Measurements from ENCODE around the gene CCDC157.

CCDC157 gene

DNA sequence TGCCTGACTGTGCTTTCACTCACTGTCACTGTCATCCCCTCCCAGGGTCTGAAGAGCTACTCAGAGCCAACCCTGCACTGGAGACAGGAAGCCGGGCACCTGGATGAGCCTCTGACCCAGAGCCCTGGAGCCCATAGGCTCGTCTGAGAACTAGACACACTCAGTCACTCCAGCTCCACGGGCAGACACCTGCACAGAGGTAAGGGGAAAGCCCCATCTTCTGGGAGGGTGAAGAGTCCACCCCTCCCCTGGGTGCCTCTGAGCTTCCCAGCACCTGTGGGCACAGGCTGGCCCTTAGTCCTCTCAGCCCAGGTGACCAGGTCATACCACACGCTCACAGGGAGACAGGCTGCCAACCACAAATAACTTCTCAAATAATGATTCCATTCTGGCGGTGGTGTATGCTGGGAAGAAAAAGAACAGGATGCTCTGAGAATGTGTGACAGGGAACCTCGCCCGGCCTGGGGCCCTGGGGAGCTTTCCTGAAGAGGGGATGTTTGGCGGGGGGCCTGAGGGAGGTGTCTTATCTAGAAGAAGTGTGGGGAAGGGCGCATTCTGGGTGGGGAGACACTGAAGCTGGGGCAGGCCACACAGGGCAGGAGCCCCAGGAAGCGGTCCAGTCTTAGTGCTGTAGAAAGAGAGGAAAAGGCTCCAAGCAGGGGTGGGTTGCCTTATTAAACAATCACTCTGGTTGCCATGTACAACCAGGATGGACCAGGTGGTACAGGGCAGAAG, 5.3 kb downstream of the CCDC157 start:
- Histone ChIP-seq H3K36me3 (no peaks in the 10 kb centered on the region), H3K9me3 (no peaks in the 10 kb centered on the region), H3K27ac (no peak overlapping the region), H3K27me3 (peaks cover 22% of the 10 kb centered on the region), H3K4me3 (ENCODE audit: low read depth in 1 of 2, low read length in 1 of 2) (no peak overlapping the region), H3K4me1 (ENCODE audit: control insufficient read depth in 1 of 2, insufficient read depth in 1 of 2, low read depth in 1 of 2, low read length in 1 of 2) (peaks cover 3 to 5% of the 10 kb centered on the region in 2 experiments)
- TF ChIP-seq, protein P1, sequence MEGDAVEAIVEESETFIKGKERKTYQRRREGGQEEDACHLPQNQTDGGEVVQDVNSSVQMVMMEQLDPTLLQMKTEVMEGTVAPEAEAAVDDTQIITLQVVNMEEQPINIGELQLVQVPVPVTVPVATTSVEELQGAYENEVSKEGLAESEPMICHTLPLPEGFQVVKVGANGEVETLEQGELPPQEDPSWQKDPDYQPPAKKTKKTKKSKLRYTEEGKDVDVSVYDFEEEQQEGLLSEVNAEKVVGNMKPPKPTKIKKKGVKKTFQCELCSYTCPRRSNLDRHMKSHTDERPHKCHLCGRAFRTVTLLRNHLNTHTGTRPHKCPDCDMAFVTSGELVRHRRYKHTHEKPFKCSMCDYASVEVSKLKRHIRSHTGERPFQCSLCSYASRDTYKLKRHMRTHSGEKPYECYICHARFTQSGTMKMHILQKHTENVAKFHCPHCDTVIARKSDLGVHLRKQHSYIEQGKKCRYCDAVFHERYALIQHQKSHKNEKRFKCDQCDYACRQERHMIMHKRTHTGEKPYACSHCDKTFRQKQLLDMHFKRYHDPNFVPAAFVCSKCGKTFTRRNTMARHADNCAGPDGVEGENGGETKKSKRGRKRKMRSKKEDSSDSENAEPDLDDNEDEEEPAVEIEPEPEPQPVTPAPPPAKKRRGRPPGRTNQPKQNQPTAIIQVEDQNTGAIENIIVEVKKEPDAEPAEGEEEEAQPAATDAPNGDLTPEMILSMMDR (IDR thresholded peaks at IDR 0.05), result no peak

DNA sequence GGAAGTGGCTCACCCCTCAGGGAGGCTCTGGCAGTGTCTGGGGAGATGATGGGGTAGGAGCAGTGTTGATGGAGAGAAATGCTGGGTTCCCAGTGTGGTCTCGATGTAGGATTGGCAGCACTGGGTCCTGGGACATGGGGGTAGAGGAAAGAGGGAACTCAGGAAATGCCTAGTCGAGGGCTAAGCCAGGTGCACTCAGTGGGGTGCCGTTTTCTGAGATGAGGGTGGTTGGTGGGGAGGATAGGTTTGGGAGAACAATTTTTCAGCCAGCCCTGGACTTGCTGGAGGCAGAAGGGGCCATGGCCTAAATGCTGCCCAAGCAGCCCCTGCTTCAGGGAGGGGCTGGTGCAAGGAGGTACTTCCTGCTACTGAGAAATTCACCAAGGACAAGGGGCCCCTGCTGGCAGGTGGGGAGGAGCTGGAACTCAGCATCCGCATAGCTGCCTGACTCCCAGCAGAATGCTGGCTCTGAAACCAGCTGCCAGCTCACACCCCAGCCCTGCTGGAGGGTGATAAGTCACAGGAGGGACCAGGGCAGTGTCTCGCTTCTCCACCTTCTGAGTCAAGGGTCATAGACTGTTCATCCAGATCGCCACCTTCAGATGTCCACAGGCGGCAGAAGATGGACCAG, 6.0 kb downstream of the CCDC157 start:
- H3K4me3 ChIP-seq (ENCODE audit: low read depth in 1 of 2, low read length in 1 of 2), result no peak overlapping the region
- no peaks in the 10 kb centered on the region for H3K36me3 ChIP-seq
- H3K27ac ChIP-seq, result no peak overlapping the region
- peaks cover 16% of the 10 kb centered on the region for H3K27me3 ChIP-seq
- no peaks in the 10 kb centered on the region for H3K9me3 ChIP-seq
- TF ChIP-seq, protein P1 (IDR thresholded peaks at IDR 0.05), result no peak
- H3K4me1 ChIP-seq (ENCODE audit: control insufficient read depth in 1 of 2, insufficient read depth in 1 of 2, low read depth in 1 of 2, low read length in 1 of 2), result no peaks in the 10 kb centered on the region

DNA sequence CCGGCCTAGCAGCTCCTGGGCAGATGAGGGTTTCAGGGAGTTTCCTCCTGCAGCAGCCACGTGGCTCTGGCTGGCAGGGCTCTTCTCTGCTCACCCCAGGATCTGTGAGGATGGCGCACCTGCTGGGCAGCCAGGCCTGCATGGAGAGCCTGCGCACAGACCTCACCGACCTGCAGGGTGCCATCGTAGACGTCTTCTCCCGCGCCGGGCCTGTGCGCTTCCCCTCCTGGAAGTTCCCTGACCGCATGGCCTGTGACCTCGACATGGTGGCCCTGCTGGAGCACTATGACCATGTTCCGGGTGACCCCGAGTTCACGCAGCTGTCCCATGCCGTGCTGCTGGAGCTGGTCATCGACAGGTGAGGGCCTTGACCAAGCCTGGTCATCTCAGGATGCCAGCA, 9.1 kb downstream of the CCDC157 start:
- TF ChIP-seq, protein P1 (IDR thresholded peaks at IDR 0.05), result no peak

DNA sequence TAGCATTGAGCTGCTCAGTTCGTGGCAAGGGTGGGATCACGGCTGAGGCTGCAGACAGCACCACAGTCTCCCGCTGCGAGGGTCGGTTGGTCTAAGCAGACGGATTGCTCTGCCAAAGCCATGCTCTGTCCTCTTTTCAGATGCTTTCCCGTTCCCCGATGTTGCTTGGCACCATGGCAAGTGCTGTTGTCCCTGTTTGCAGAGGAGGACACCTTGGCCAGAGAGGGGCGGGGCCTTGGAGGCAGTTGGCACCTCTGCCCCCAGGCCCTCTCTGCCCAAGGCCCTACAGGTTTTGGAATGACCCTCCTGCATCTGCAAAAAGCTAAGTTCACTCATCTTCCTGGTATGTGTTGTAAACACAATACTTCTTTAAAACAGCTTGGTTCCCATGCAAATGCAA, 11.6 kb downstream of the CCDC157 start:
- Histone ChIP-seq H3K4me3 (ENCODE audit: low read depth in 1 of 2, low read length in 1 of 2) (no peak overlapping the region), H3K27me3 (no peaks in the 10 kb centered on the region), H3K9me3 (no peaks in the 10 kb centered on the region), H3K4me1 (ENCODE audit: control insufficient read depth in 1 of 2, insufficient read depth in 1 of 2, low read depth in 1 of 2, low read length in 1 of 2) (peaks cover 15 to 16% of the 10 kb centered on the region in 2 experiments), H3K27ac (no peak overlapping the region), H3K36me3 (no peaks in the 10 kb centered on the region)
- TF ChIP-seq, protein P1 (IDR thresholded peaks at IDR 0.05), result no peak

More for the DNA sequence above, 9.1 kb downstream of the CCDC157 start:
- H3K4me1 ChIP-seq (ENCODE audit: control insufficient read depth in 1 of 2, insufficient read depth in 1 of 2, low read depth in 1 of 2, low read length in 1 of 2), result no peaks in the 10 kb centered on the region
- no peaks in the 10 kb centered on the region for H3K27me3 ChIP-seq
- no peaks in the 10 kb centered on the region for H3K36me3 ChIP-seq
- H3K9me3 ChIP-seq, result no peaks in the 10 kb centered on the region
- H3K4me3 ChIP-seq (ENCODE audit: low read depth in 1 of 2, low read length in 1 of 2), result no peak overlapping the region
- no peak overlapping the region for H3K27ac ChIP-seq

DNA sequence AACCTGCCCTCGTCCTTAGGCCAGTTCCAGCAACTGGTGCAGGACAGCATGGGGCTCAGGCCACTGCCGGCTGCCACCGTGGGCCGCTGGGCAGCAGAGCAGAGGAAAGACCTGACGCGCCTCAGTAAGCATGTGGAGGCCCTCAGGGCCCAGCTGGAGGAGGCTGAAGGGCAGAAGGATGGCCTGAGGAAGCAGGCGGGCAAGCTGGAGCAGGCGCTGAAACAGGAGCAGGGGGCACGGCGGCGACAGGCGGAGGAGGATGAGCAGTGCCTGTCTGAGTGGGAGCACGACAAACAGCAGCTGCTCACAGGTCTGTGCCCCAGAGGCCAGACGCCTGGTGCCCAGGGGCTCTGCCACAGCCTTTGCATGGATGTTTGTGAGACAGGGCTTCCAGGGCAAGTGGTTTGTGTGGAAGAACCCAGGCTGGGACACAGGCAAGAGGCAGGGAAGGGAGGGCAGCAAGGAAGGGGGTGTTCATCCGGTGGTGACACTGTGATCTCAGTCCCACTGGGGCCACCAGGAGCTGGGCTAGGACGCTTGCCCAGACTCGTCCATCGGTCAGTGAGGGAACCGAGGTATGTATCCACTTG, 13.9 kb downstream of the CCDC157 start:
- Histone ChIP-seq H3K9me3 (no peaks in the 10 kb centered on the region), H3K4me1 (ENCODE audit: control insufficient read depth in 1 of 2, insufficient read depth in 1 of 2, low read depth in 1 of 2, low read length in 1 of 2) (peaks cover 23 to 28% of the 10 kb centered on the region in 2 experiments), H3K36me3 (no peaks in the 10 kb centered on the region), H3K27me3 (no peaks in the 10 kb centered on the region), H3K4me3 (ENCODE audit: low read depth in 1 of 2, low read length in 1 of 2) (no peak overlapping the region), H3K27ac (no peak overlapping the region)
- TF ChIP-seq, protein P1 (IDR thresholded peaks at IDR 0.05), result no peak

Data from neutrophil (primary cell).